Measurements from ENCODE around the gene VPS13C. TPM values are rescaled to one million over a fixed set of nuclear protein-coding genes. Genes with fewer than 3 reads are reported as not detected.

VPS13C gene
- total RNA-seq, 4 donors from 2014 or later, result 97.7 to 151 (median 121) TPM

DNA sequence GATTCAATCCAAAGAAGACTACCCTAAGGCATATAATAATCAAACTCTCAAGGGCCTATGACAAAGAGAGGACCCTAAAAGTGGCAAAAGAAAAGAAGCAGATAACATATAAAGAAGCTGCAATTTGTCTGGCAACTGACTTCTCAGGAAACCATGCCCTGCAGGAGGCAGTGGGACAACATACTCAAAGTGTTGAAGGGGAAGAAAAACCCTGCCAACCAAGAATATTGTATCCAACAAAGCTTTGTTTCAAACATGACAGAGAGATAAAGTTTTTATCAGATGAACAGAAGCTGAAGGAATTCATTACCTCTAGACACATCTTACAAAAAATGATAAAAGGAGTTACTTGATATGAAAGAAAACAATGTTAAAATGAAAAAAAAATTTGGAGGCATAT, 167.1 kb downstream of the VPS13C start:
- DNase-seq (ENCODE audit: low spot score in 2 of 2), result no peak
- TF ChIP-seq, protein P1, sequence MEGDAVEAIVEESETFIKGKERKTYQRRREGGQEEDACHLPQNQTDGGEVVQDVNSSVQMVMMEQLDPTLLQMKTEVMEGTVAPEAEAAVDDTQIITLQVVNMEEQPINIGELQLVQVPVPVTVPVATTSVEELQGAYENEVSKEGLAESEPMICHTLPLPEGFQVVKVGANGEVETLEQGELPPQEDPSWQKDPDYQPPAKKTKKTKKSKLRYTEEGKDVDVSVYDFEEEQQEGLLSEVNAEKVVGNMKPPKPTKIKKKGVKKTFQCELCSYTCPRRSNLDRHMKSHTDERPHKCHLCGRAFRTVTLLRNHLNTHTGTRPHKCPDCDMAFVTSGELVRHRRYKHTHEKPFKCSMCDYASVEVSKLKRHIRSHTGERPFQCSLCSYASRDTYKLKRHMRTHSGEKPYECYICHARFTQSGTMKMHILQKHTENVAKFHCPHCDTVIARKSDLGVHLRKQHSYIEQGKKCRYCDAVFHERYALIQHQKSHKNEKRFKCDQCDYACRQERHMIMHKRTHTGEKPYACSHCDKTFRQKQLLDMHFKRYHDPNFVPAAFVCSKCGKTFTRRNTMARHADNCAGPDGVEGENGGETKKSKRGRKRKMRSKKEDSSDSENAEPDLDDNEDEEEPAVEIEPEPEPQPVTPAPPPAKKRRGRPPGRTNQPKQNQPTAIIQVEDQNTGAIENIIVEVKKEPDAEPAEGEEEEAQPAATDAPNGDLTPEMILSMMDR (IDR thresholded peaks at IDR 0.05), result no peak
- TF ChIP-seq POLR2A (IDR thresholded peaks at IDR 0.05), result no peak
- no peak for TF ChIP-seq EP300 (IDR thresholded peaks at IDR 0.05)
- H3K4me3 ChIP-seq, result no peak overlapping the region
- peaks cover 0 to 41% (median 8%) of the 10 kb centered on the region in 4 donors for H3K9me3 ChIP-seq
- H3K27me3 ChIP-seq, result no peaks in the 10 kb centered on the region
- H3K36me3 ChIP-seq, result peaks cover 0 to 88% (median 12%) of the 10 kb centered on the region in 3 donors
- H3K4me1 ChIP-seq, result no peaks in the 10 kb centered on the region
- H3K27ac ChIP-seq, result no peak overlapping the region

DNA sequence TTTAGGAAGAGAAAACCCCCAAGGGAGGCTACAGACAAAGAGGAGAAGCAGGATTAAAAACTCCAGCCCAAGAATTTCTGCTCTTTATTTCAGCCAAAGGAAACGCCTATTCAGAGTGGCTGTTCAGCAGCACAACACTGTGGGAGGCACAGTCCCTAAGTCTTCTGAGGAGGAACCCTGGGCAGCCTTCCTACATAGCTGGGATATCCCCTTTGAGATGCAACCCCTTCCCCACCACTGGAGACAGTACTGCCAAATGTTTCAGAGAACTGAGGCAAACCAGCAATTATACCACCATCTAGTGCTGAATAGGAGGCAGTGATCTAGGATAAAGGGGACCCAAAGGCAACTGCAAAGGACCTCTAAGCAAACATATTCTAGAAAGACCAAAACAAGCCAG, 168.1 kb downstream of the VPS13C start:
- Histone ChIP-seq H3K4me3 (no peak overlapping the region), H3K9me3 (peaks cover 0 to 36% (median 8%) of the 10 kb centered on the region in 4 donors), H3K4me1 (no peaks in the 10 kb centered on the region), H3K27me3 (no peaks in the 10 kb centered on the region), H3K36me3 (peaks cover 0 to 83% (median 12%) of the 10 kb centered on the region in 3 donors), H3K27ac (no peak overlapping the region)
- 82 to 100% methylated on average over 1 of the region's 1 CpG for WGBS, 2 donors
- no peak for TF ChIP-seq POLR2A (IDR thresholded peaks at IDR 0.05)
- TF ChIP-seq, protein P1 (IDR thresholded peaks at IDR 0.05), result no peak
- no peak for TF ChIP-seq EP300 (IDR thresholded peaks at IDR 0.05)
- no peak for DNase-seq (ENCODE audit: low spot score in 2 of 2)

DNA sequence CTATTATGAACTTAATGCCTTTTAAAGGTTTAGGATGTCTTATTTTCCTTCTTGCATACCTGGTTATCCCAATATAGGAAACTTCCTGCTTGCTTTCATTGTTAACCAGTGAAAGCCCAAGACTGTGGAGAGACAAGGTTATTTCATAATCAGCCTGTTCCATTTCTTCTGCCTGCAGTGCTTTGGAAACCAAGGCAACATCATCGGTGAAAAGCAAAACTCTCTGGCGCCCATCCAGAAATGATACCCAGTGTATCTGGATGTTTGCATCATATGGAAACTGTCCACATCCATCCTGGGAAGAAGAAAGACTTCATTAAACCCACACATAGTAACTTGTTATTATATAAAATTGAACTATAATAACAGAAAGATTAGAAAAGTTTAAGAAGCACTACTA, 170.1 kb downstream of the VPS13C start:
- H3K36me3 ChIP-seq, result peaks cover 0 to 66% (median 12%) of the 10 kb centered on the region in 3 donors
- no peak for TF ChIP-seq POLR2A (IDR thresholded peaks at IDR 0.05)
- TF ChIP-seq EP300 (IDR thresholded peaks at IDR 0.05), result no peak
- TF ChIP-seq, protein P1 (IDR thresholded peaks at IDR 0.05), result no peak

DNA sequence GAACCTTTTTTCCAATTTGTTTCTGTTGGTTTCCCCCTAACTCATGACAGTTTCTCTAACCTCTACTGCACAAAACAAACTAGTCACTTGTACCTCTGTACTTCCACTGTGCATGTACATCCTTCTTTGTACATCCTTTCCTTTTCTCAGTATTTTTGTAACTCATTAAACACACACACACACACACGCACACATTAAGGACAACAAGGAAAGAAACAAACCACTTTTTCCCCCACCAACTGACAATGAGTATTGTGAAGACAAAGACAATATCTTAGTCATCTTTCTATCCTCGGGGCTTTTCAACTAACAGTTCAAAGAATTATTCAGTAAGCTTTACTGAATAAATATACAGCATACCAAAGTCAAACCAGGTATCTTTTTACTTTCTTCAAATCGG, 170.5 kb downstream of the VPS13C start:
- H3K4me1 ChIP-seq, result no peaks in the 10 kb centered on the region
- peaks cover 0 to 24% (median 8%) of the 10 kb centered on the region in 4 donors for H3K9me3 ChIP-seq
- no peaks in the 10 kb centered on the region for H3K27me3 ChIP-seq
- TF ChIP-seq EP300 (IDR thresholded peaks at IDR 0.05) (no peak), POLR2A (IDR thresholded peaks at IDR 0.05) (no peak)
- TF ChIP-seq, protein P1 (IDR thresholded peaks at IDR 0.05), result no peak
- 70 to 76% methylated on average over 3 of the region's 3 CpGs for WGBS, 2 donors
- peaks cover 0 to 62% (median 11%) of the 10 kb centered on the region in 3 donors for H3K36me3 ChIP-seq
- H3K27ac ChIP-seq, result no peak overlapping the region
- no peak for DNase-seq (ENCODE audit: low spot score in 2 of 2)
- H3K4me3 ChIP-seq, result no peak overlapping the region

More for the DNA sequence above, 170.1 kb downstream of the VPS13C start:
- H3K4me3 ChIP-seq, result no peak overlapping the region
- no peak for DNase-seq (ENCODE audit: low spot score in 2 of 2)
- no peaks in the 10 kb centered on the region for H3K27me3 ChIP-seq
- no peaks in the 10 kb centered on the region for H3K4me1 ChIP-seq
- H3K9me3 ChIP-seq, result peaks cover 0 to 24% (median 8%) of the 10 kb centered on the region in 4 donors
- H3K27ac ChIP-seq, result no peak overlapping the region
- 87 to 92% methylated on average over 2 of the region's 2 CpGs for WGBS, 2 donors

DNA sequence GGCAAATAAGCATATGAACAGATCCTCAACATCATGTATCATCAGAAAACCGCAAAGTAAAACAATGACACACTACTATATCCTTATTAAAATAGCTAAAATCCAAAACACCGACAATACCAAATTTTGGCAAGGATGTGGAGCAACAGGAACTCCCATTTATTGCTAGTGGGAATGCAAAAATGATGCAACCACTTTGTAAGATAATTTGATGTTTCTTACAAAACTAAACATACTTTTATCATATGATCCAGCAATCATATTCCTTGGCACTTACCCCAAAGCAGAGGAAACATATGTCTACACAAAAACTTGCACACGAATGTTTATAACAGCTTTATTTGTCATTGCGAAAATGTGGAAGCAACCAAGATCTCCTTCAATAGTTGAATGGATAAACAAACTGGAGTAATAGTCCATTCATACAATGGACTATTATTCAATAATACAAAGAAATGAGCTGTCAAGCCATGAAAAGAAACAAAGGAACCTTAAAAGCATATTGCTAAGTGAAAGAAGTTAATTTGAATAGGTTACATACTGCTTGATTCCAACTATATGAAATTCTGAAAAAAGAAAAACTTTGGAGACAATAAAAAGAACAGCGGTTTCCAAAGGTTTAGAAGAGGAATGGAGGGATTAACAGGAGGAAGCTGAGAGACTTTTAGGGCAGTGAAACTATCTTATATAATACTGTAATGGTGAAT, 172.0 kb downstream of the VPS13C start:
- Histone ChIP-seq H3K4me1 (no peaks in the 10 kb centered on the region), H3K27me3 (no peaks in the 10 kb centered on the region), H3K27ac (no peak overlapping the region), H3K4me3 (no peak overlapping the region), H3K9me3 (peaks cover 0 to 15% (median 4%) of the 10 kb centered on the region in 4 donors), H3K36me3 (peaks cover 0 to 49% (median 0%) of the 10 kb centered on the region in 3 donors)
- TF ChIP-seq EP300 (IDR thresholded peaks at IDR 0.05), result no peak
- TF ChIP-seq POLR2A (IDR thresholded peaks at IDR 0.05), result no peak
- TF ChIP-seq, protein P1 (IDR thresholded peaks at IDR 0.05), result no peak
- DNase-seq (ENCODE audit: low spot score in 2 of 2), result no peak
- 62% methylated on average over 5 of the region's 5 CpGs for WGBS, 2 donors

Data from tibial nerve (tissue), 4 donors.